Caco-2 (cell line): ENCODE results near the gene RRAD. TPM values are rescaled to one million over a fixed set of nuclear protein-coding genes. Genes with fewer than 3 reads are reported as not detected.
A peak's percentile ranks its signal among the peaks of the same experiment; 100 is the strongest.
"Not testable (repeated sequence)": the region's sequence is repeated elsewhere in the genome, so short reads cannot be mapped to it uniquely, and the experiment has no call there.

Source experiments
- BruUV-seq: library from RNA; stranded (reverse); fragments of 400-500 nt; replicated peaks from 2 replicates; lab custom pipeline; 2021; lab: Mats Ljungman, UMichigan
- CTCF ChIA-PET: fragments of 300-600 bp; sonication (Branson Sonifier 250); formaldehyde crosslinking; loops from one replicate; lab custom pipeline; 2022; ENCODE audit warnings: antibody characterized with exemption; lab: Charles Lee
- POLR2A ChIA-PET: fragments of 300-600 bp; sonication (Branson Sonifier 250); formaldehyde crosslinking; loops from one replicate; lab custom pipeline; 2022; ENCODE audit warnings: antibody characterized with exemption; lab: Charles Lee
- DNase-seq, 2 experiments: peaks; one replicate each; pipeline versions ENCODE4 v3.0.0 to v3.0.0-alpha.2; 2020 to 2022
- H3K27me3 ChIP-seq: replicated peaks from 2 replicates; pipeline ENCODE4 v1.6.0; 2011; ENCODE audit warnings: low read length; ENCODE audit not compliant: control insufficient read depth, insufficient read depth
- H3K36me3 ChIP-seq: 2 replicates; pipeline ENCODE4 v1.5.1; 2011; ENCODE audit warnings: low read length; ENCODE audit not compliant: control insufficient read depth, insufficient read depth
- H3K4me1 ChIP-seq: fragments of 250-450 bp; sonication (Bioruptor Pico); 2 replicates; pipeline ENCODE4 v1.5.1; 2020; ENCODE audit warnings: mild to moderate bottlenecking
- H3K4me3 ChIP-seq: 2 replicates; pipeline ENCODE4 v1.5.1; 2011; ENCODE audit warnings: low read depth, mild to moderate bottlenecking, control low read depth, low read length
- H3K9me3 ChIP-seq: fragments of 250-450 bp; sonication (Bioruptor Pico); 2 replicates; pipeline ENCODE4 v1.5.1; 2020; ENCODE audit warnings: mild to moderate bottlenecking, moderate library complexity
- H3K27ac Mint-ChIP-seq: one replicate; pipeline ENCODE4 v1.8.0; 2022; ENCODE audit warnings: mixed read lengths; ENCODE audit not compliant: unreplicated experiment
- H3K27me3 Mint-ChIP-seq: one replicate; pipeline ENCODE4 v1.8.0; 2022; ENCODE audit warnings: mixed read lengths; ENCODE audit not compliant: insufficient read depth, unreplicated experiment
- H3K36me3 Mint-ChIP-seq: one replicate; pipeline ENCODE4 v1.8.0; 2022; ENCODE audit warnings: mild to moderate bottlenecking, mixed read lengths; ENCODE audit not compliant: insufficient read depth, unreplicated experiment
- H3K4me1 Mint-ChIP-seq: one replicate; pipeline ENCODE4 v1.8.0; 2022; ENCODE audit warnings: low read depth, mixed read lengths; ENCODE audit not compliant: unreplicated experiment
- H3K4me3 Mint-ChIP-seq: one replicate; pipeline ENCODE4 v1.8.0; 2022; ENCODE audit warnings: mild to moderate bottlenecking, moderate library complexity, mixed read lengths; ENCODE audit not compliant: unreplicated experiment
- H3K9me3 Mint-ChIP-seq: one replicate; pipeline ENCODE4 v1.8.0; 2022; ENCODE audit warnings: mixed read lengths; ENCODE audit not compliant: unreplicated experiment
- intact Hi-C: fragments of 100-400 bp; cut with micrococcal nuclease; formaldehyde crosslinking; loops from one replicate; pipeline ENCODE4 v1.10.0; 2022; ENCODE audit not compliant: unreplicated experiment
- total RNA-seq: library from RNA; stranded (reverse); gene quantifications from 2 replicates; pipeline ENCODE4 v1.2.3, GENCODE V29; 2022
- TF ChIP-seq, protein P1 (sequence below), 2 experiments: fragments of 200-600 bp in 1 of 2; IDR thresholded peaks; 1 replicate in 1 of 2; 2 replicates in 1 of 2; pipeline versions ENCODE4 v1.5.1 to v1.8.0; 2011 to 2022; ENCODE audit warnings: antibody characterized with exemption in 1 of 2, control low read depth in 1 of 2, inconsistent platforms in 1 of 2, low read depth in 1 of 2, low read length in 1 of 2, mild to moderate bottlenecking in 1 of 2, moderate library complexity in 1 of 2; ENCODE audit not compliant: insufficient read depth in 1 of 2, severe bottlenecking in 1 of 2, unreplicated experiment in 1 of 2

RRAD gene
- total RNA-seq, 1 experiment from 2014 or later: 1.1 TPM

DNA sequence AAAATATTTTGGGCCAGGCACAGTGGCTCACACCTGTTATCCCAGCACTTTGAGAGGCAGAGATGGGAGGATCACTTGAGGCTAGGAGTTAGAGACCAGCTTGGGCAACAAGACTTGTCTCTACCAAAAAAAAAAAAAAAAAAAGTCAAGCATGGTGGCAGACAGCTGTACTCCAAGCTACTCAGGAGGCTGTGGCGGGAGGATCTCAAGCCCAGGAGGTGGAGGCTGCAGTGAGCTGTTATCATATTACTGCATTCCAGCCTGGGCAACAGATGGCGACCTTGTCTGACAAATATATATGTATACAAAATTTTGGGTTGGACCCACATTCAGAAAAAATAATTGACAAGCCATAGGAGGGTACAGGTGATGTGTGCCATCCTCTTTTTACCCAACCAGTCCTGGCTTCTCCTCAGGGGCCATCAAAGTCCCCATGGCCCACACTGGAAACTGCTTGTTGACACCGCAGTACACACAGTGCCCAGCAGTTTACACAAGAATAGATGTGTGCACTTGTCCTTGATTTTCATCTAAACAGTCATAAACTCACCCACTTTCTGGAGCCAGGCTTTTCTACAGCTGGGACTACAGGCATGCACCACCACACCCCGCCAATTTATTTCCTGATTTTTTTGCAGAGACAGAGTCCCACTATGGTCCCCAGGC lies 11.7 kb upstream of the RRAD start:
- Histone ChIP-seq H3K9me3 (no peaks in the 10 kb centered on the region), H3K36me3 (peaks cover 6% of the 10 kb centered on the region), H3K4me1 (peaks cover 8% of the 10 kb centered on the region), H3K4me3 (no peak overlapping the region), H3K27me3 (no peaks in the 10 kb centered on the region)
- CTCF ChIA-PET: interaction anchor here (0.9 kb wide), 1 partner anchor 57 kb away, joined by 3 read pairs; the partner anchor contains the start of gene PDP2
- peak overlapping the region; percentile 94 for H3K4me3 Mint-ChIP-seq
- no peaks in the 10 kb centered on the region for H3K27me3 Mint-ChIP-seq
- H3K36me3 Mint-ChIP-seq: peaks cover 27% of the 10 kb centered on the region
- no TSS peak for BruUV-seq
- H3K4me1 Mint-ChIP-seq: peaks cover 19% of the 10 kb centered on the region
- no peaks in the 10 kb centered on the region for H3K9me3 Mint-ChIP-seq
- no peak overlapping the region for H3K27ac Mint-ChIP-seq
- intact Hi-C loops: no loop called here
- TF ChIP-seq, protein P1, sequence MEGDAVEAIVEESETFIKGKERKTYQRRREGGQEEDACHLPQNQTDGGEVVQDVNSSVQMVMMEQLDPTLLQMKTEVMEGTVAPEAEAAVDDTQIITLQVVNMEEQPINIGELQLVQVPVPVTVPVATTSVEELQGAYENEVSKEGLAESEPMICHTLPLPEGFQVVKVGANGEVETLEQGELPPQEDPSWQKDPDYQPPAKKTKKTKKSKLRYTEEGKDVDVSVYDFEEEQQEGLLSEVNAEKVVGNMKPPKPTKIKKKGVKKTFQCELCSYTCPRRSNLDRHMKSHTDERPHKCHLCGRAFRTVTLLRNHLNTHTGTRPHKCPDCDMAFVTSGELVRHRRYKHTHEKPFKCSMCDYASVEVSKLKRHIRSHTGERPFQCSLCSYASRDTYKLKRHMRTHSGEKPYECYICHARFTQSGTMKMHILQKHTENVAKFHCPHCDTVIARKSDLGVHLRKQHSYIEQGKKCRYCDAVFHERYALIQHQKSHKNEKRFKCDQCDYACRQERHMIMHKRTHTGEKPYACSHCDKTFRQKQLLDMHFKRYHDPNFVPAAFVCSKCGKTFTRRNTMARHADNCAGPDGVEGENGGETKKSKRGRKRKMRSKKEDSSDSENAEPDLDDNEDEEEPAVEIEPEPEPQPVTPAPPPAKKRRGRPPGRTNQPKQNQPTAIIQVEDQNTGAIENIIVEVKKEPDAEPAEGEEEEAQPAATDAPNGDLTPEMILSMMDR (IDR thresholded peaks at IDR 0.05; ENCODE audit: insufficient read depth in 1 of 2, low read depth in 1 of 2, low read length in 1 of 2, severe bottlenecking in 1 of 2, unreplicated experiment in 1 of 2): no peak
- no peak for DNase-seq
- POLR2A ChIA-PET: interaction anchor here (0.6 kb wide), 1 partner anchor 102 kb away, joined by 4 read pairs; no protein-coding TSS in a partner anchor

DNA sequence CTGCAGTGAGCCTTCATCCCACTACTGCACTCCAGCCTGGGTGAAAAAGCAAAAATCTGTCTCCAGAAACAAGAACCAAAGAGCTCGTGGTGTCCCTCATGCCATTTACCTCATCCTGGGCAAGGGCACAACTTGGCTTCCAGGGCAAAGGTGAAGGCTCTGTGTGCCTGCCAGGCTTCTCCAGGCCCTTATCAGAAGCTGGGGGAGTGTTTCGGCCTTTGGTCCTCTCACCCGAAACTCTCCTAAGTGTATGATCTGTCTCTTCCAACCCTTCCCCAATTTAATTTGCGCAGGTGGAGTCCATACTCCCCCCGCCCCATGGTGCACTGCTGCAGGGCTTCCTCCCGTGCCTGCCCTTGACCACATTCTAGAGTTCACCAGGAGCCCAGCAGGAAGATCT lies 11.1 kb upstream of the RRAD start:
- ChIA-PET POLR2A (interaction anchor here (0.6 kb wide), 1 partner anchor 102 kb away, joined by 4 read pairs; no protein-coding TSS in a partner anchor), CTCF (interaction anchor here (0.9 kb wide), 1 partner anchor 56 kb away, joined by 3 read pairs; the partner anchor contains the start of gene PDP2)
- TF ChIP-seq, protein P1 (IDR thresholded peaks at IDR 0.05; ENCODE audit: insufficient read depth in 1 of 2, low read depth in 1 of 2, low read length in 1 of 2, severe bottlenecking in 1 of 2, unreplicated experiment in 1 of 2): no peak
- no peaks in the 10 kb centered on the region for H3K9me3 Mint-ChIP-seq
- Histone ChIP-seq H3K27me3 (no peaks in the 10 kb centered on the region), H3K4me3 (no peak overlapping the region), H3K36me3 (peaks cover 5% of the 10 kb centered on the region), H3K4me1 (peaks cover 8% of the 10 kb centered on the region), H3K9me3 (no peaks in the 10 kb centered on the region)
- peak overlapping the region; percentile 94 for H3K4me3 Mint-ChIP-seq
- no peak overlapping the region for H3K27ac Mint-ChIP-seq
- peaks cover 23% of the 10 kb centered on the region for H3K36me3 Mint-ChIP-seq
- DNase-seq: no peak
- peaks cover 19% of the 10 kb centered on the region for H3K4me1 Mint-ChIP-seq
- H3K27me3 Mint-ChIP-seq: no peaks in the 10 kb centered on the region
- intact Hi-C loops: no loop called here
- BruUV-seq: no TSS peak

DNA sequence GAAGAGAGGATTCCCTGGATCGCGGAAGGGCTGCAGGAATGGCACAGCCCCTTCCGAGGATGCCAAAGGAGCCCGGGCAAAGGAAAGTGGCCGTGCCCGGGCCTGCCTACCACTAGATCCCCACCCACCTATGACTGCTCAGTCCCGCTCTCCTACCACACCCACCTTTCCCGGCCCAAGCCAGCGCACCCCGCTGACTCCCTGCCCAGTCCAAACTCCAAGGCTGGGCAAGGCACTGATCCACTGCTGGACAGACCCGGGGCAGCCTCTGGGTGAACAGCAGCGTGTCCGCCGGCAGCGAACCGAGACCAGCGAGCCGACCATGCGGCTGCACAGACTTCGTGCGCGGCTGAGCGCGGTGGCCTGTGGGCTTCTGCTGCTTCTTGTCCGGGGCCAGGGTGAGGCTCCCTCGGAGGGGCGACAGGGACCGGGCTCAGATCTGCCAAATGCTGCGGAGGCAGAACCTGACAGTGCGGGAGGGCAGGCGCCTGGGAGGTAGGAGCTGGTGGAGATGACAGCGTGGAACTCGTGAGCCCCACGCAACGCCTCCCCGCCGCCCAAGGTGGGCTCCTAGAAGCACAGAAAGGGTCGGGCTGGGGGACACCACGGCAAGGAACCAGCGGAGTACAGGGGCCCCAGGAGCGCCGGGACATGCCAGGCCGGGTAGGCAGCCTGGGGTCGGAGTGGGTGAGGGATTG lies 10.1 kb upstream of the RRAD start, which contains the start of gene CES2:
Gene CES2 (plus strand): TSS at position 203 of the 698 bp plus-strand sequence. CDS start 120 bp downstream, at position 323.
- Mint-ChIP-seq H3K9me3 (no peaks in the 10 kb centered on the region), H3K27me3 (no peaks in the 10 kb centered on the region), H3K36me3 (peaks cover 20% of the 10 kb centered on the region), H3K27ac (peak within 1 kb of the TSS; percentile 88), H3K4me1 (peaks cover 19% of the 10 kb centered on the region), H3K4me3 (peak within 1 kb of the TSS; percentile 94)
- BruUV-seq: no TSS peak
- ChIA-PET POLR2A (no interaction called here), CTCF (no interaction called here)
- TF ChIP-seq, protein P1 (IDR thresholded peaks at IDR 0.05; ENCODE audit: insufficient read depth in 1 of 2, low read depth in 1 of 2, low read length in 1 of 2, severe bottlenecking in 1 of 2, unreplicated experiment in 1 of 2): no peak
- Histone ChIP-seq H3K9me3 (no peaks in the 10 kb centered on the region), H3K36me3 (peaks cover 5% of the 10 kb centered on the region), H3K27me3 (no peaks in the 10 kb centered on the region), H3K4me3 (peak within 1 kb of the TSS; percentile 81), H3K4me1 (peaks cover 8% of the 10 kb centered on the region)
- DNase-seq: no peak
- intact Hi-C loops: no loop called here

DNA sequence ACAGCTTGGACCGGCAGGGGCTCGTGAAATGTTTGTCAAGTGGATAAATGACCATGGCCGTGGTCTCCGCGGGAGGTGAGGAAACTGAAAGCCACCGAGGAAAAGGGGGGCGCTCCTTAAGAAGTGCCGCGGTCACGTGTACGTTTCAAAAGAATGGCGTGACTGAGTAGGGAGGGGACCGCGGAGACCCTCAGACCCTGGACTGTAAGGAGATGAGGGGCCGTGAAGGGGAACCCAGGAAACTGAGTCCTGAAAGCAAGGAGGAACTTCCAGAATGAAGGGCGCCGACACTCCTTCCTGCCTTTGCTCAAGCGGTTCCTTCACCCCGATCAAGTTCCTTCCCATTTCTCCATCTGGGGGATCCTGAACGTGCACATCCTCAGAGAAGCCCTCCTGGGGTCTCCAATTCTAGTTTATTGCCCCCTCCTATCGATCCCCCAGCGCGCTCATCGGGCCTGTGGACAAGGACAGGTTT lies 9.5 kb upstream of the RRAD start:
- H3K9me3 Mint-ChIP-seq, POLR2A ChIA-PET, DNase-seq, H3K9me3 ChIP-seq, H3K27me3 Mint-ChIP-seq, intact Hi-C loops, H3K36me3 ChIP-seq, H3K27me3 ChIP-seq, H3K4me1 ChIP-seq, BruUV-seq: not testable (repeated sequence)
- CTCF ChIA-PET: interaction anchor here (1.0 to 1.2 kb wide), 2 partner anchors 19 to 39 kb away, joined by 3 read pairs; no protein-coding TSS in a partner anchor
- peak overlapping the region; percentile 94 for H3K4me3 Mint-ChIP-seq
- H3K4me1 Mint-ChIP-seq: peaks cover 19% of the 10 kb centered on the region
- peak overlapping the region; percentile 88 for H3K27ac Mint-ChIP-seq
- peaks cover 17% of the 10 kb centered on the region for H3K36me3 Mint-ChIP-seq
- H3K4me3 ChIP-seq: peak overlapping the region; percentile 81
